Psoas muscle (tissue), 8 donors: Measurements from ENCODE around the gene CFD. TPM values are rescaled to one million over a fixed set of nuclear protein-coding genes. Genes with fewer than 3 reads are reported as not detected.
A peak's percentile ranks its signal among the peaks of the same experiment; 100 is the strongest.
"Not testable (repeated sequence)": the region's sequence is repeated elsewhere in the genome, so short reads cannot be mapped to it uniquely, and the experiment has no call there.

ENCODE experiments used
- ATAC-seq, 4 donors: fragments of 200-7000 bp; cut with Tn5 transposase; one replicate each; pipeline ENCODE4 v1.9.1; 2020; ENCODE audit warnings: moderate library complexity in 3 of 4, mild to moderate bottlenecking in 2 of 4
- DNase-seq, 2 donors: peaks; one replicate each; pipeline ENCODE4 v3.0.0-alpha.2; 2020
- H3K27ac ChIP-seq: fragments of 200-600 bp; one replicate; pipeline ENCODE4 v1.8.0; 2022
- H3K27me3 ChIP-seq, 3 donors: fragments of 200-600 bp in 1 of 3; one replicate each; pipeline versions ENCODE4 v1.6.1 to v1.8.0; 2013 to 2022; ENCODE audit warnings: low read length in 2 of 3, mild to moderate bottlenecking in 2 of 3, moderate library complexity in 1 of 3; ENCODE audit not compliant: insufficient read depth in 3 of 3
- H3K36me3 ChIP-seq, 2 donors: fragments of 200-600 bp in 1 of 2; one replicate each; pipeline versions ENCODE4 v1.6.1 to v1.8.0; 2013 to 2022; ENCODE audit warnings: low read depth in 1 of 2, mild to moderate bottlenecking in 1 of 2, moderate library complexity in 1 of 2; ENCODE audit not compliant: insufficient read depth in 1 of 2
- H3K4me1 ChIP-seq: fragments of 200-600 bp; one replicate; pipeline ENCODE4 v1.8.0; 2022
- H3K4me3 ChIP-seq: fragments of 200-600 bp; one replicate; pipeline ENCODE4 v1.8.0; 2022; ENCODE audit warnings: mild to moderate bottlenecking
- H3K9me3 ChIP-seq: fragments of 200-600 bp; one replicate; pipeline ENCODE4 v1.8.0; 2022
- CTCF ChIP-seq: fragments of 200-600 bp; IDR thresholded peaks from one replicate; pipeline ENCODE4 v1.8.0; 2022; ENCODE audit warnings: antibody characterized with exemption
- WGBS, 3 donors: extraction: QIAGEN DNeasy Blood & Tissue Kit; methylation state at CpG; one replicate each; pipeline versions ENCODE4 v1.1.6 to v1.1.7; 2013; 5-methylcytosine and 5-hydroxymethylcytosine counted together
- intact Hi-C, 2 donors: fragments of 100-400 bp; cut with DNase I; formaldehyde crosslinking; loops; one replicate each; pipeline versions ENCODE4 v1.11.0 to v1.14.2; 2022
- polyA plus RNA-seq, 3 donors: library from polyadenylated mRNA; stranded (reverse); fragments of 200-250 nt; gene quantifications; one replicate each; pipeline ENCODE4 v1.2.3, GENCODE V29; 2013
- total RNA-seq, 4 donors: library from RNA; stranded (reverse); fragmentation: NEBNext Ultra II Directional in 2 of 4; extraction: Animal tissue kit (Norgen Biotek cat#: 25700) in 2 of 4; gene quantifications; one replicate each; pipeline versions ENCODE4 v1.2.1 to v1.2.4, GENCODE V29; 2021 to 2023
- donor health status: healthy with polysubstance abuse.
- donor health status: DM: no; HTN: no; CAD: no; lungs with moderate emphysema.
- donor health status: Bipolar disorder and iron deficiency.
- donor health status: healthy.
- donor health status: DM: yes; HTN: yes; CAD: no.
- donor health status: DM: no; HTN: no; CAD: no.
- donor health status: DM: no; HTN: no; CAD: no.
- donor health status: DM: yes; HTN: yes; CAD: no.

Gene CFD
- total and polyA plus RNA-seq, 7 donors: 56.8 to 142 (median 79.9) TPM

GRCh38 chr19:850221-850978 lies 9.1 kb upstream of the CFD start:
- DNase-seq: peak; percentile 92 to 96

GRCh38 chr19:850979-851335 lies 8.5 kb upstream of the CFD start:
- Histone ChIP-seq H3K27me3 (peaks cover 0 to 78% (median 16%) of the 10 kb centered on the region in 3 donors), H3K9me3 (no peaks in the 10 kb centered on the region), H3K4me3 (peak overlapping the region; percentile 2), H3K27ac (peak overlapping the region; percentile 14), H3K4me1 (peaks cover 7% of the 10 kb centered on the region), H3K36me3 (no peaks in the 10 kb centered on the region)
- ATAC-seq: no peak
- TF ChIP-seq CTCF: no peak
- WGBS, 3 donors: 17 to 28% (median 18%) methylated on average over 13 of the region's 13 CpGs
- DNase-seq: no peak
- intact Hi-C loops: loop anchor here in 1 of 2 donors (10.0 kb wide), 1 partner anchor 134 kb away; the partner anchor contains the start of gene WDR18

More at GRCh38 chr19:850221-850978, 9.1 kb upstream of the CFD start:
- Histone ChIP-seq H3K36me3 (no peaks in the 10 kb centered on the region), H3K27me3 (peaks cover 0 to 78% (median 16%) of the 10 kb centered on the region in 3 donors), H3K4me3 (peak overlapping the region; percentile 2), H3K9me3 (no peaks in the 10 kb centered on the region), H3K27ac (peak overlapping the region; percentile 14), H3K4me1 (peaks cover 7% of the 10 kb centered on the region)
- 13 to 14% (median 13%) methylated on average over 26 to 28 of the region's 28 CpGs for WGBS, 3 donors
- ATAC-seq: peak; percentile 76 to 90 (median 86)
- intact Hi-C loops: loop anchor here in 1 of 2 donors (10.0 kb wide), 1 partner anchor 134 kb away; the partner anchor contains the start of gene WDR18
- no peak for TF ChIP-seq CTCF

- peaks cover 0 to 73% (median 16%) of the 10 kb centered on the region in 3 donors for H3K27me3 ChIP-seq
- H3K27ac ChIP-seq: no peak within 1 kb of the TSS
- peaks cover 7% of the 10 kb centered on the region for H3K4me1 ChIP-seq
- no peak for TF ChIP-seq CTCF
- H3K9me3 ChIP-seq: no peaks in the 10 kb centered on the region
- 58 to 68% (median 62%) methylated on average over 41 to 55 of the region's 55 CpGs for WGBS, 3 donors
- peak; percentile 23 to 53 for DNase-seq
- H3K36me3 ChIP-seq: no peaks in the 10 kb centered on the region
- H3K4me3 ChIP-seq: no peak within 1 kb of the TSS
- no peak for ATAC-seq
- intact Hi-C loops: loop anchor here in 1 of 2 donors (10.0 kb wide), 1 partner anchor 132 kb away; the partner anchor contains the start of gene WDR18
These were observed 7.1 kb upstream of the CFD start, which contains the start of gene ELANE for GRCh38 chr19:852136-853013. Gene ELANE (plus strand): TSS chr19:852303. CDS start chr19:852329, 26 bp downstream.

GRCh38 chr19:853014-853585 lies 6.4 kb upstream of the CFD start:
- Histone ChIP-seq H3K27me3 (peaks cover 0 to 73% (median 13%) of the 10 kb centered on the region in 3 donors), H3K36me3 (no peaks in the 10 kb centered on the region), H3K4me1 (peaks cover 7% of the 10 kb centered on the region), H3K9me3 (no peaks in the 10 kb centered on the region), H3K27ac (no peak overlapping the region), H3K4me3 (no peak overlapping the region)
- TF ChIP-seq CTCF: no peak
- ATAC-seq: no peak
- intact Hi-C loops: loop anchor here in 1 of 2 donors (10.0 kb wide), 1 partner anchor 132 kb away; the partner anchor contains the start of gene WDR18
- peak in 1 of 2 donors; percentile 12 for DNase-seq
- 27 to 34% (median 30%) methylated on average over 38 to 67 of the region's 67 CpGs for WGBS, 3 donors

GRCh38 chr19:853614-854220 lies 5.7 kb upstream of the CFD start:
- not testable (repeated sequence) for H3K4me3 ChIP-seq, DNase-seq, ATAC-seq, H3K36me3 ChIP-seq, H3K27ac ChIP-seq, H3K9me3 ChIP-seq, H3K4me1 ChIP-seq
- WGBS, 3 donors: 73 to 78% (median 77%) methylated on average over 10 to 13 of the region's 17 CpGs
- intact Hi-C loops: loop anchor here in 1 of 2 donors (10.0 kb wide), 1 partner anchor 131 kb away; the partner anchor contains the start of gene WDR18
- H3K27me3 ChIP-seq: peaks cover 0 to 76% (median 13%) of the 10 kb centered on the region in 3 donors
